C4-2B (cell line): Measurements from ENCODE around the gene DIP2B.

ENCODE experiments used
- H3K27ac ChIP-seq: fragments of 450-650 bp; 2 replicates; pipeline ENCODE4 v1.5.1; 2017
- ZFX ChIP-seq: fragments of 450-650 bp; IDR thresholded peaks from 2 replicates; pipeline ENCODE4 v1.6.1; 2017
- TF ChIP-seq, protein P1 (sequence below): fragments of 450-650 bp; conservative IDR thresholded peaks from 2 replicates; pipeline ENCODE4 v1.5.1; 2017; ENCODE audit warnings: mild to moderate bottlenecking

Gene DIP2B

DNA sequence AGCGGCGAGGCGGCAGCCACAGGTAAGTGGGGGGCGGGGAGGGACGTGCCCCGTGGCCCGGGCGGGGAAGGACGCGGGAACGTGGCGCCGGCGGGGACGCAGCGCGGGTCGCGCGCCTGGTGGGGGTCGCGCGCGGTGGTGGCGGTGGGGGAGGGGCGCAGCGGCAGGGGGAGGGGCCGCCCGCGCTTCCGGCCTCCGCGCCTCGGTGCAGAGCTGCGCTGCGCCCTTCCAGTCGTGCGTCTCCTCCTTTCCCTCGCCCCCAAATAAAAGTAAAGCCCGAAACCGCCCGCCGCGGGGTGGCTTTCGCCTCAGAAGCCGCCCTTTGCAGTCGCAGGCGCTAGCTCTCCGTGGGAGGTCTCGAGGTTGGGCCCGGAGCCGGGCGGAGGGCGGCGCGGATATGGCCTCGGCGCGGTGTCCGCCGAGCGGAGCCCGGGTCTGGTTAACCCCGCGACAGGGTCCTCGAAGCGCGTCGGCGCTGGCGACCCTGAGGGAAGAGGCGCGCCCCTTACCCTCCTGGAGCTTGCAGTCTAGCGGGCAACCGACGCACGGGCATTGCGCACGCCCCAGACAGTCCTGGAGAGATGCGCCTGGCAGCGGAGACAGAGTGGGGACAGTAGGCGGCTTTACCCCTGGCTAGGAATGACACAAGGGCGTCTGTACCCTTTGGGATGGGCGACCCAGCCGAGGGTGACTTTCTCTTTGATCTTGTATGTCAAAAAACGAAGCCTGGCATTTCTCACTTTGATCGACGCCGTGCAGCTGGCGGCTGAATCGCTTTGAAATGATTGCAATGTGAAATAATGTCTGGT is 259.7 kb downstream of the DIP2B start:
- H3K27ac ChIP-seq = peak overlapping the region; percentile 97
- TF ChIP-seq, protein P1, sequence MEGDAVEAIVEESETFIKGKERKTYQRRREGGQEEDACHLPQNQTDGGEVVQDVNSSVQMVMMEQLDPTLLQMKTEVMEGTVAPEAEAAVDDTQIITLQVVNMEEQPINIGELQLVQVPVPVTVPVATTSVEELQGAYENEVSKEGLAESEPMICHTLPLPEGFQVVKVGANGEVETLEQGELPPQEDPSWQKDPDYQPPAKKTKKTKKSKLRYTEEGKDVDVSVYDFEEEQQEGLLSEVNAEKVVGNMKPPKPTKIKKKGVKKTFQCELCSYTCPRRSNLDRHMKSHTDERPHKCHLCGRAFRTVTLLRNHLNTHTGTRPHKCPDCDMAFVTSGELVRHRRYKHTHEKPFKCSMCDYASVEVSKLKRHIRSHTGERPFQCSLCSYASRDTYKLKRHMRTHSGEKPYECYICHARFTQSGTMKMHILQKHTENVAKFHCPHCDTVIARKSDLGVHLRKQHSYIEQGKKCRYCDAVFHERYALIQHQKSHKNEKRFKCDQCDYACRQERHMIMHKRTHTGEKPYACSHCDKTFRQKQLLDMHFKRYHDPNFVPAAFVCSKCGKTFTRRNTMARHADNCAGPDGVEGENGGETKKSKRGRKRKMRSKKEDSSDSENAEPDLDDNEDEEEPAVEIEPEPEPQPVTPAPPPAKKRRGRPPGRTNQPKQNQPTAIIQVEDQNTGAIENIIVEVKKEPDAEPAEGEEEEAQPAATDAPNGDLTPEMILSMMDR = no peak
- TF ChIP-seq ZFX = peak; percentile 39

DNA sequence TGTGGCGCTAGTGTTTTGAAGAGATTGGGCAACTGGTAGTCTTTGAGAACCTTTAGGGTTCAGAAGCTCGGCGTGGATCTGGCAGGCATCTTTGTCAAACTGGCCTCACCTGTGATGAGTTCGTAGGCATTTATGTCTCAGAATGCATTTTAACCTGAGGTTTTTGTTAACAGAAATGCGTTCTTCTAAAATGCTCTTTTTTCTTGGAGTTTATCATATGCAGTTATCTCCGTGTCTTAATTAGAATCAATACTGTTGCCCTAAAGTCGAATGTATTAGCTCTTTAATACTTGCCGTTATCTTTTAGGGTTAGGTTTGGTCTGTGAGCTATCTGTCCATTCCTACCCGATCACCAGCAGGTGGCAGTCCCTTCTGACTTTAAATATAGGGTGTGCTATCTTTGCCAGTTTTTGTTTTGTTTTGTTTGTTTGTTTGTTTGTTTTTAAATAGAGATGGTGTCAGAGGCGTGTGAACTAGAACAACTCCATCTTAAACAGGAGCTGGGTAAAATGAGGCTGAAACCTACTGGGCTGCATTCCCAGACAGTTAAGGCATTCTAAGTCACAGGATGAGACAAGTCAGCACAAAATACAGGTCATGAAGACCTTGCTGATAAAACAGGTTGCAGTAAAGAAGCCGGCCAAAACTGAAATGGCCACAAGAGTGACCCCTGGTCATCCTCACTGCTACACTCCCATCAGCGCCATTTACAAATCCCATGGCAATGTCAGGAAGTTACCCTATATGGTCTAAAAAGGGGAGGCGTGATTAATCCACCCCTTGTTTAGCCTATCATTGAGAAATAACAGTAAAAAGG is 260.5 kb downstream of the DIP2B start:
- no peak for TF ChIP-seq ZFX
- TF ChIP-seq, protein P1 = peak; percentile 92
- peak overlapping the region; percentile 97 for H3K27ac ChIP-seq

DNA sequence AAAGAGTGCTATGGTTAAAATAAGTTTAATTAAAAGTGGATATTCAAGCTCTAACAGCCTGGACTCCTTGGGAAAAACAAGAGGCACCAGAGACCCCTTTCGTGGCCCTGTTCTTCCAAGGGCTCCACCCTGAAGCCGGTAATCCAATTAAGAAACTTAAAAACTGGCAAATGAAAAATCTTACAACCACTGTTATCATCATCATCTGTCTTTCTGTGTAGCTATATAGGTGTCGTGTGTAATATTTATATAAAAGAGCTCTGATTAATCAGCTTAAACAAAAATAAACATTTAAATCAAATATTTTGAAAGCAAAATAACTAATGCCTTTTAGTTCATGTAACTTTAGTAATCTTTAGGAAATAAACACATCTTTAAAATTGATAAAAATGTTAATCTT is 263.6 kb downstream of the DIP2B start:
- no peak overlapping the region for H3K27ac ChIP-seq
- TF ChIP-seq, protein P1 = no peak
- TF ChIP-seq ZFX = no peak

DNA sequence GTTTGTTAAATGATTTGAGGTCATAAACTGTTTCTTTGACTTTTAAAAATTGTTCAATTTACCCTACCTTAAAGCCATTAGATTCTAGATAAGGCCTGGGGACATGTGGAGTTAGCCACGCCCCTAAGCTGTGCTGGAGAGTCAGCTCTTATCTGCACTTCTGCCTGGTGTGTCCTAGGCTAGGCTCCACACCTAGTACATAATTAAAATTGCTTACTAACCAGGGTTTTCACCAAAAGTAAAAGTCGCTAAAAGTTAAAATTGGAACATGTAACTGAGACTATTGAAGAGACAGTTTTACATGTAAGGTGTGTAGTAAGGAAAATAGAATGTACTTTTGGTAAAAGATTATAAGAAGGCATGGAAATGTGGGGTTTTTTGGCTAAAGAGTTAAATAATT is 264.0 kb downstream of the DIP2B start:
- peak overlapping the region; percentile 9; the same call in 1 of the 2 replicates for H3K27ac ChIP-seq

DNA sequence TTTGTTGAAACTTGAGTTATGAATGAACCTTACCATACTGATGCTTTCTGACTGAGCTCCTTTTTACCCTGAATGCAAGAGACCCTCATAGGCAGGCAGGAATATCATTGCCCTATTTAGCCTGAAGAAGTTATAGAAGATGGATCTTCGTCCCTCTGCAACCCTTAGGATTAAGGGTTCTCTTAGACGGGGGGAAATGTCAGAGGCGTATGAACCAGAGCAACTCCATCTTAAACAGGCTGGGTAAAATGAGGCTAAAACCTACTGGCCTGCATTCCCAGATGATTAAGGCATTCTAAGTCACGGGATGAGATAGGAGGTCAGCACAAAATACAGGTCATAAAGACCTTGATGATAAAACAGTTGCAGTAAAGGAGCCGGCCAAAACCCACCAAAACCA is 266.6 kb downstream of the DIP2B start:
- TF ChIP-seq ZFX = no peak
- TF ChIP-seq, protein P1 = no peak
- no peak overlapping the region for H3K27ac ChIP-seq

DNA sequence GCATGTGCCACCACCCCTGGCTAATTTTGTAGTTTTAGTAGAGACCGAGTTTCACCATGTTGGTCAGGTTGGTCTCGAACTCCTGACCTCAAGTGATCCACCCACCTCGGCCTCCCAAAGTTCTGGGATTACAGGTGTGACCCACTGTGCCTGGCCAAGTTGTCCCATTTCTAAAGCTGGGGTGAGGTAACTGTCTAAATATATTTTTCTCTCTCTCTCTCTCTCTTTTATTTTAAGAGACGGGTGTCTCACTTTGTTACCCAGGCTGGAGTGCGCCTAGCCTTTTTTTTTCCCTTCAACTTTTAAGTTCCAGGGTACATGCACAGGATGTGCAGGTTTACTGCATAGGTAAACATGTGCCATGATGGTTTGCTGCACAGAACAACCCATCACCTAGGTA is 267.7 kb downstream of the DIP2B start:
- TF ChIP-seq, protein P1 = no peak
- TF ChIP-seq ZFX = no peak
- no peak overlapping the region for H3K27ac ChIP-seq

DNA sequence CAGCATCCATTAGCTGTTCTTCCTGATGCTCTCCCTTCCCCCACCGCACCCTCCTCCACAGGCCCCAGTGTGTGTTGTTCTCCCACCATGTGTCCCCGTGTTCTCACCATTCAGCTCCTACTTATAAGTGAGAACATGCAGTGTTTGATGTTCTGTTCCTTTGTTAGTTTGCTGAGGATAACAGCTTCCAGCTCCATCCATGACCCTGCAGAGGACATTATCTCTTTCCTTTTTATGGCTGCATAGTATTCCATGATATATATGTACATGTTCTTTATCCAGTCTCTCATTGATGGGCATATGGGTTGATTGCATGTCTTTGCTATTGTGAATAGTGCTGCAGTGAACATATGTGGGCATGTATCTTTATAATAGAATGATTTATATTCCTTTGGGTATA is 268.1 kb downstream of the DIP2B start:
- TF ChIP-seq ZFX = no peak
- TF ChIP-seq, protein P1 = no peak
- no peak overlapping the region for H3K27ac ChIP-seq
